Mammary epithelial cell (primary cell): ENCODE results near the gene PDIA5.

Source experiments
- EZH2 ChIP-seq: IDR thresholded peaks from 2 replicates; pipeline ENCODE4 v1.6.1; 2012; ENCODE audit warnings: low read length, inconsistent platforms, borderline replicate concordance
- TF ChIP-seq, protein P1 (sequence below), 2 donors: IDR thresholded peaks in 1 of 2; conservative IDR thresholded peaks in 1 of 2; 2 replicates each; pipeline ENCODE4 v1.5.1; 2011 to 2012; ENCODE audit warnings: inconsistent platforms in 2 of 2, low read length in 2 of 2, mild to moderate bottlenecking in 2 of 2, control low read depth in 1 of 2, low read depth in 1 of 2; ENCODE audit not compliant: insufficient read depth in 1 of 2; ENCODE audit errors: extremely low read depth in 1 of 2

- TF ChIP-seq, protein P1, sequence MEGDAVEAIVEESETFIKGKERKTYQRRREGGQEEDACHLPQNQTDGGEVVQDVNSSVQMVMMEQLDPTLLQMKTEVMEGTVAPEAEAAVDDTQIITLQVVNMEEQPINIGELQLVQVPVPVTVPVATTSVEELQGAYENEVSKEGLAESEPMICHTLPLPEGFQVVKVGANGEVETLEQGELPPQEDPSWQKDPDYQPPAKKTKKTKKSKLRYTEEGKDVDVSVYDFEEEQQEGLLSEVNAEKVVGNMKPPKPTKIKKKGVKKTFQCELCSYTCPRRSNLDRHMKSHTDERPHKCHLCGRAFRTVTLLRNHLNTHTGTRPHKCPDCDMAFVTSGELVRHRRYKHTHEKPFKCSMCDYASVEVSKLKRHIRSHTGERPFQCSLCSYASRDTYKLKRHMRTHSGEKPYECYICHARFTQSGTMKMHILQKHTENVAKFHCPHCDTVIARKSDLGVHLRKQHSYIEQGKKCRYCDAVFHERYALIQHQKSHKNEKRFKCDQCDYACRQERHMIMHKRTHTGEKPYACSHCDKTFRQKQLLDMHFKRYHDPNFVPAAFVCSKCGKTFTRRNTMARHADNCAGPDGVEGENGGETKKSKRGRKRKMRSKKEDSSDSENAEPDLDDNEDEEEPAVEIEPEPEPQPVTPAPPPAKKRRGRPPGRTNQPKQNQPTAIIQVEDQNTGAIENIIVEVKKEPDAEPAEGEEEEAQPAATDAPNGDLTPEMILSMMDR (conservative IDR thresholded peaks at IDR 0.05 in 1 of 2, IDR thresholded peaks at IDR 0.05 in 1 of 2; ENCODE audit: extremely low read depth in 1 of 2, insufficient read depth in 1 of 2, low read depth in 1 of 2, low read length in 2 of 2) = no peak
- no peak for TF ChIP-seq EZH2
Measured at GRCh38 chr3:123158899-123159390, 92.1 kb downstream of the PDIA5 start.
